ENCODE data around the gene SMCP.

Gene SMCP, protein sequence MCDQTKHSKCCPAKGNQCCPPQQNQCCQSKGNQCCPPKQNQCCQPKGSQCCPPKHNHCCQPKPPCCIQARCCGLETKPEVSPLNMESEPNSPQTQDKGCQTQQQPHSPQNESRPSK

GRCh38 chr1:152878042-152878441 is at the start of gene SMCP:
Gene SMCP, plus strand, starts transcription at chr1:152878322. Its CDS starts 6,101 bp downstream, at chr1:152884423.
- Histone ChIP-seq H3K9me3 (ENCODE audit: low read length) (no peaks in the 10 kb centered on the region), H3K27ac (ENCODE audit: low read depth, low read length) (no peak within 1 kb of the TSS), H3K27me3 (ENCODE audit: control insufficient read depth in 1 of 2, insufficient read depth in 2 of 2, low read length in 2 of 2) (no peaks in the 10 kb centered on the region)

DNA sequence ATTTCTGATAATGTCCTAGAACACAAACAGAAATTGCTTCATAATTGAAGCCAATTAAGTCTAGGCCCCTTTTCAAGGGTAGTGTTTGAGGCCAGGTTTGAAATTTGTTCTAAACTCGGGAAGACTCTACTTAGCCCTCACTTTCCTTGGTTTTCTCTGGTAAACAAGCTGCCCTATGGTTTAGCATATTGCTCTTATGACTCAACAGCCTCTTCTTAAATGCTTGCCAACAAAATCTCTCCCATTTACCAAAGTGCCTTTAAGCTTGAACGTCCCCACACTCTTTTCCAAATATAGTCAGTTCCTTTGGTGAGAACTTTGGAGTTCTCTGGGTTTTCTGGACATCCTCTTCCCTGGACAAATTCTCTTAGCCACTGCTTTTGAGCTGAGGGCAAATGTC is 41.3 kb upstream of the SMCP start:
- Histone ChIP-seq H3K4me3 (ENCODE audit: low read depth in 1 of 2, low read length in 2 of 2) (no peak overlapping the region), H3K4me1 (ENCODE audit: insufficient read depth, low read length) (no peaks in the 10 kb centered on the region), H3K27me3 (ENCODE audit: control insufficient read depth in 1 of 2, insufficient read depth in 2 of 2, low read length in 2 of 2) (no peaks in the 10 kb centered on the region), H3K27ac (ENCODE audit: low read depth, low read length) (no peak overlapping the region), H3K9ac (ENCODE audit: low read length) (no peak overlapping the region), H3K9me3 (ENCODE audit: low read length) (no peaks in the 10 kb centered on the region), H3K36me3 (ENCODE audit: insufficient read depth, low read length) (no peaks in the 10 kb centered on the region)

More at GRCh38 chr1:152878042-152878441, at the start of gene SMCP:
- Histone ChIP-seq H3K36me3 (ENCODE audit: insufficient read depth, low read length) (no peaks in the 10 kb centered on the region), H3K9ac (ENCODE audit: low read length) (no peak within 1 kb of the TSS), H3K4me1 (ENCODE audit: insufficient read depth, low read length) (no peaks in the 10 kb centered on the region), H3K4me3 (ENCODE audit: low read depth in 1 of 2, low read length in 2 of 2) (no peak within 1 kb of the TSS)

DNA sequence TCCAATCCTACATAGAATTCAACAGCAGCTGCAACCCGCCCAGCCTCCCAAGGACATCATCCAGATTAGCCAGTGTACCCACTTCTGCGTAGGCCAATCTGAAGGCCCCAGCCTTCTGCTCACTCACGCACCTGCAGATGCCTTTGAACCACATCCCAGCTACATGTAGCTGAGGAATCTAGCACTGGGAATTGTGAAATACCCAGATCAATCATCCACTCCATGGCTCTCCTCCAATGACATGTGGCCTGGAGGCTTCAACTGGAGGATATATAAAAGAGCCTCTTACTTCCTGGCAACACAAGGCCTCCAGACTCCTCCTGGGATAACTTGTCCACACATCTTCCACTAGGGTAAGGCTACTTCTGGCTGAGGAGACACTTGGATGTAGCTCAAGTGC is 35.6 kb upstream of the SMCP start, which contains the start of gene LCE6A:
Gene LCE6A (plus strand): TSS at position 301 of the 400 bp plus-strand sequence. CDS start 665 bp downstream, outside the sequence.
- Histone ChIP-seq H3K27ac (ENCODE audit: low read depth, low read length) (no peak within 1 kb of the TSS), H3K9me3 (ENCODE audit: low read length) (no peaks in the 10 kb centered on the region), H3K27me3 (ENCODE audit: control insufficient read depth in 1 of 2, insufficient read depth in 2 of 2, low read length in 2 of 2) (no peaks in the 10 kb centered on the region), H3K9ac (ENCODE audit: low read length) (no peak within 1 kb of the TSS), H3K36me3 (ENCODE audit: insufficient read depth, low read length) (no peaks in the 10 kb centered on the region), H3K4me3 (ENCODE audit: low read depth in 1 of 2, low read length in 2 of 2) (no peak within 1 kb of the TSS), H3K4me1 (ENCODE audit: insufficient read depth, low read length) (no peaks in the 10 kb centered on the region)

- no peak overlapping the region for H3K9ac ChIP-seq (ENCODE audit: low read length)
- no peaks in the 10 kb centered on the region for H3K9me3 ChIP-seq (ENCODE audit: low read length)
- no peaks in the 10 kb centered on the region for H3K27me3 ChIP-seq (ENCODE audit: control insufficient read depth in 1 of 2, insufficient read depth in 2 of 2, low read length in 2 of 2)
- no peak overlapping the region for H3K27ac ChIP-seq (ENCODE audit: low read depth, low read length)
- no peaks in the 10 kb centered on the region for H3K4me1 ChIP-seq (ENCODE audit: insufficient read depth, low read length)
- no peak overlapping the region for H3K4me3 ChIP-seq (ENCODE audit: low read depth in 1 of 2, low read length in 2 of 2)
- H3K36me3 ChIP-seq (ENCODE audit: insufficient read depth, low read length): no peaks in the 10 kb centered on the region
Observed at GRCh38 chr1:152855661-152856060, 22.5 kb upstream of the SMCP start.

DNA sequence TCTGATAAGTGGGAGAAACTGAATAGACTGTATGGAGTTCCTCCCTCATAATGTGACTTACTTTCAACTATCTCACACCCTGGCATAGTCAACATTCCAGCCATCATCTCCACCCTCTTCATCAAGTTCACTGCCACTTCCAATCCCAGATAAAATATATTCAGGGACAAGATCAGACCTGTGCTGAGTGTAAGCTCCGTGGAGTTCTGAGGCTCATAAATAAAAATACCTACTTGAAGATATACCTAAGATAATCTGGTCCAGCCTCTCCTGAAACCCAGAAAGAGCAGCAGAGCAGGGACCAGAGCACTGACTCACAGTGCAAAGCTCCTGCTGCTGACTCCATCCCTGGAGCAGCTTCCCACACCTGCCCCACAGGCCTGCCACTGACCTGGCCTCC is 20.1 kb upstream of the SMCP start:
- no peaks in the 10 kb centered on the region for H3K4me1 ChIP-seq (ENCODE audit: insufficient read depth, low read length)
- H3K27me3 ChIP-seq (ENCODE audit: control insufficient read depth in 1 of 2, insufficient read depth in 2 of 2, low read length in 2 of 2): no peaks in the 10 kb centered on the region
- H3K4me3 ChIP-seq (ENCODE audit: low read depth in 1 of 2, low read length in 2 of 2): no peak overlapping the region
- no peaks in the 10 kb centered on the region for H3K9me3 ChIP-seq (ENCODE audit: low read length)
- H3K36me3 ChIP-seq (ENCODE audit: insufficient read depth, low read length): no peaks in the 10 kb centered on the region
- no peak overlapping the region for H3K27ac ChIP-seq (ENCODE audit: low read depth, low read length)
- no peak overlapping the region for H3K9ac ChIP-seq (ENCODE audit: low read length)

DNA sequence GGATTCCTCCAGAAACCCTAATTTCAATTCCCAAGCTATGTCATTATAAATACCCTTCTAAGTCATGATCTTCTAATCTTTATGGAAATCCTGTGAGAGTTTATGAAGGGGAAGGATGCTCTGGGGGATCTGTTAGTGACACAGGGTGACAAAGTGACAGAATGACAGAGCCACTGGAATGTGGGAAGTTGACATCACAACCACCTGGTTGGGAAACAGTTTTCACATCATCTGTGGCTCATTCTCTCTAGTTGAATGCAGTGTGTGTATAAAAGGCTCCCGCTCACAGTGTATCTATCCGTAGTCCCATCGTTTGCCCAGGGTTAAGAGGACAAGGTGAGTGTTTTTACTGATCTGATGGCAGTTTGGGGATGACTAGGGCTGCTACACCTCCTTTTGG is 18.4 kb upstream of the SMCP start, which contains the start of gene LCE7A:
Gene LCE7A (plus strand): TSS at position 301 of the 400 bp plus-strand sequence. CDS start 702 bp downstream, outside the sequence.
- no peak within 1 kb of the TSS for H3K9ac ChIP-seq (ENCODE audit: low read length)
- H3K9me3 ChIP-seq (ENCODE audit: low read length): no peaks in the 10 kb centered on the region
- no peak within 1 kb of the TSS for H3K4me3 ChIP-seq (ENCODE audit: low read depth in 1 of 2, low read length in 2 of 2)
- no peaks in the 10 kb centered on the region for H3K4me1 ChIP-seq (ENCODE audit: insufficient read depth, low read length)
- no peak within 1 kb of the TSS for H3K27ac ChIP-seq (ENCODE audit: low read depth, low read length)
- H3K36me3 ChIP-seq (ENCODE audit: insufficient read depth, low read length): no peaks in the 10 kb centered on the region
- H3K27me3 ChIP-seq (ENCODE audit: control insufficient read depth in 1 of 2, insufficient read depth in 2 of 2, low read length in 2 of 2): no peaks in the 10 kb centered on the region

- Histone ChIP-seq H3K4me3 (ENCODE audit: low read depth in 1 of 2, low read length in 2 of 2) (no peak overlapping the region), H3K36me3 (ENCODE audit: insufficient read depth, low read length) (no peaks in the 10 kb centered on the region), H3K4me1 (ENCODE audit: insufficient read depth, low read length) (no peaks in the 10 kb centered on the region), H3K9ac (ENCODE audit: low read length) (no peak overlapping the region), H3K27me3 (ENCODE audit: control insufficient read depth in 1 of 2, insufficient read depth in 2 of 2, low read length in 2 of 2) (no peaks in the 10 kb centered on the region), H3K9me3 (ENCODE audit: low read length) (no peaks in the 10 kb centered on the region), H3K27ac (ENCODE audit: low read depth, low read length) (no peak overlapping the region)
Observed at GRCh38 chr1:152860129-152860528, 18.0 kb upstream of the SMCP start.

DNA sequence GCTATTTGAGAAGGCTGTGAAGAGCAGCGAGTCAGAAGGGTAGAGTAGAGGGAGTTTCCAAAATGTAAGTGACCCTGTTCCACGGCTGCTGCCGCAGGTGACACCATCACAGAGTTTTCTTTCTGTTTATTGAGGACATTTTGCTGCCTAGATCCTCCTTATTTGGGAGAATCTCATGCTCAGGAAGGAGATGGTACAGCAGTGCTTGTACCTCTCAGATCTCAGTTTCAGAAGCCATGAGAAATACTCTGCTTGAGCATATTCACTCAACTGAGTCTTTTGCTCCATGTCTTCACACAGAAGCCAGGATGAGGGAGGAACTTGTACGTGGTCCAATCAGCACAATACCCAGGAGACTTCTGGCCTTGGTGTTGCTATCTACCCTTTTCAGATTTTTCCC is 16.7 kb upstream of the SMCP start:
- no peaks in the 10 kb centered on the region for H3K9me3 ChIP-seq (ENCODE audit: low read length)
- no peaks in the 10 kb centered on the region for H3K27me3 ChIP-seq (ENCODE audit: control insufficient read depth in 1 of 2, insufficient read depth in 2 of 2, low read length in 2 of 2)
- no peak overlapping the region for H3K4me3 ChIP-seq (ENCODE audit: low read depth in 1 of 2, low read length in 2 of 2)
- no peaks in the 10 kb centered on the region for H3K36me3 ChIP-seq (ENCODE audit: insufficient read depth, low read length)
- H3K9ac ChIP-seq (ENCODE audit: low read length): no peak overlapping the region
- H3K4me1 ChIP-seq (ENCODE audit: insufficient read depth, low read length): no peaks in the 10 kb centered on the region
- H3K27ac ChIP-seq (ENCODE audit: low read depth, low read length): no peak overlapping the region

DNA sequence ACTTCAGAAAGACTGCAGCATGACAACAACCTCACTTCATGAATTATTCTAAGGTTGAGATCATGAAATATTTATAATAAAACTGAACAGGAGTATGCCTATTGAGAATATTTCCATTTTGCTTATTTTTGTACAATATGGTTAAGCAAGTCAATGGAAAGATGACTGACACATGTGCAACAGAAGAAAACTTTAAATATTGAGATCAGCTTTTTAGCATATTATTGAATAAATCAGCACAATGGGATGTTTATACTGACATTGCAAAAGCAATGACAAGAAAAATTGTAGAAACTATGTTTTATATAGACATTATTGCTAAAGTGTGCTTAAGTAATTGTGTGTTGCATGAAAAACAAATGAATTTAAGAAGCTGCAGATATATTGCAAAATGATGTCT is 13.7 kb upstream of the SMCP start:
- Histone ChIP-seq H3K9me3 (ENCODE audit: low read length) (no peaks in the 10 kb centered on the region), H3K9ac (ENCODE audit: low read length) (no peak overlapping the region), H3K4me1 (ENCODE audit: insufficient read depth, low read length) (no peaks in the 10 kb centered on the region), H3K27ac (ENCODE audit: low read depth, low read length) (no peak overlapping the region), H3K4me3 (ENCODE audit: low read depth in 1 of 2, low read length in 2 of 2) (no peak overlapping the region), H3K27me3 (ENCODE audit: control insufficient read depth in 1 of 2, insufficient read depth in 2 of 2, low read length in 2 of 2) (no peaks in the 10 kb centered on the region), H3K36me3 (ENCODE audit: insufficient read depth, low read length) (no peaks in the 10 kb centered on the region)

GRCh38 chr1:152866321-152866720 is 11.8 kb upstream of the SMCP start:
- no peaks in the 10 kb centered on the region for H3K36me3 ChIP-seq (ENCODE audit: insufficient read depth, low read length)
- no peaks in the 10 kb centered on the region for H3K27me3 ChIP-seq (ENCODE audit: control insufficient read depth in 1 of 2, insufficient read depth in 2 of 2, low read length in 2 of 2)
- H3K27ac ChIP-seq (ENCODE audit: low read depth, low read length): no peak overlapping the region
- no peaks in the 10 kb centered on the region for H3K4me1 ChIP-seq (ENCODE audit: insufficient read depth, low read length)
- no peak overlapping the region for H3K4me3 ChIP-seq (ENCODE audit: low read depth in 1 of 2, low read length in 2 of 2)
- no peaks in the 10 kb centered on the region for H3K9me3 ChIP-seq (ENCODE audit: low read length)
- H3K9ac ChIP-seq (ENCODE audit: low read length): no peak overlapping the region

DNA sequence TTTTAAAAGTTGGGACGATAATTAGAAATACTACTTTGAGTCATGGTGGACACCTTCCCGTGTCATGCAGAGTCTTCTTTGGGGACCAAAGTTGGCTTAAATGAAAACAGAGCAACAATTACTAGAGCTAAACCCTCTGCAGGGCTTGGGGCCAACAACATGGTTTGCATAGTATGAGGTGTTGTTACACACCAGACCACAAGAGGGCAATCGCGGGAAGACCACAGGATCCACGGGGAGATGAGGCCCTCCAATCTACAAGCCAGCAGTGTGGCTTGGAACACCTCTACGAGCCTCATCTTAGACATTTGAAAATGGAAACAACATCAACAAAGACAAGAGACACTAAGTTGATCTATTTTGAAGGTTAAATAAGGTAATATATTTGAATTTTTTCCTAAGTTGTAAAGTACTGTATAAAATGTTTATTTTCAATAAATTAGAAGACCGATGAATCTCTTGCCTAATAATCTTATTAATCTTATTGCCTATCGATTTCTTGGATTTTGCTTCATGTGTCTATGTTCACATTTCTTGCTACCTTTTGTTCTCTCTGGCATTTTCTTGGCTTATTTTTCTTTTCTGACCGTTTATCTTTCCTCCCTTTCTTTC is 8.2 kb upstream of the SMCP start:
- no peaks in the 10 kb centered on the region for H3K9me3 ChIP-seq (ENCODE audit: low read length)
- H3K9ac ChIP-seq (ENCODE audit: low read length): no peak overlapping the region
- no peak overlapping the region for H3K27ac ChIP-seq (ENCODE audit: low read depth, low read length)
- no peaks in the 10 kb centered on the region for H3K4me1 ChIP-seq (ENCODE audit: insufficient read depth, low read length)
- no peaks in the 10 kb centered on the region for H3K36me3 ChIP-seq (ENCODE audit: insufficient read depth, low read length)
- no peak overlapping the region for H3K4me3 ChIP-seq (ENCODE audit: low read depth in 1 of 2, low read length in 2 of 2)
- H3K27me3 ChIP-seq (ENCODE audit: control insufficient read depth in 1 of 2, insufficient read depth in 2 of 2, low read length in 2 of 2): no peaks in the 10 kb centered on the region

Data from muscle layer of colon (tissue), 2 donors.